ENCODE results near the gene SF1. TPM values are rescaled to one million over a fixed set of nuclear protein-coding genes. Genes with fewer than 3 reads are reported as not detected.

SF1 gene
- total and polyA plus RNA-seq, 2 donors from 2014 or later, result 87.5 to 320 TPM

- no peaks in the 10 kb centered on the region for H3K9me3 ChIP-seq (ENCODE audit: control insufficient read depth in 2 of 3, insufficient read depth in 1 of 3, low read length in 3 of 3)
- H3K36me3 ChIP-seq (ENCODE audit: control insufficient read depth in 2 of 3, insufficient read depth in 3 of 3, low read length in 3 of 3), result peaks cover 0 to 2% (median 0%) of the 10 kb centered on the region in 3 donors
- no peak overlapping the region for H3K9ac ChIP-seq (ENCODE audit: low read length in 3 of 3)
- intact Hi-C loops (cut with DNase I), result no loop called here
- H3K4me3 ChIP-seq (ENCODE audit: low read length in 3 of 3), result no peak overlapping the region
- no peak for FAIRE-seq
- TF ChIP-seq CTCF (IDR thresholded peaks at IDR 0.05; ENCODE audit: borderline replicate concordance, extremely low read depth, insufficient read depth), result no peak
- no peak overlapping the region for H3K27ac ChIP-seq (ENCODE audit: low read depth in 2 of 2, low read length in 2 of 2)
- H3K4me1 ChIP-seq (ENCODE audit: control insufficient read depth in 2 of 3, insufficient read depth in 2 of 3, low read depth in 1 of 3, low read length in 3 of 3), result no peaks in the 10 kb centered on the region
- DNase-seq, result peak in 2 of 5 donors; percentile 29 to 70
- no peaks in the 10 kb centered on the region for H3K27me3 ChIP-seq (ENCODE audit: control insufficient read depth, insufficient read depth, low read length)
Observed at GRCh38 chr11:64791781-64792291, 13.5 kb upstream of the SF1 start.

GRCh38 chr11:64790205-64791095 lies 12.1 kb upstream of the SF1 start:
- Histone ChIP-seq H3K9me3 (ENCODE audit: control insufficient read depth in 2 of 3, insufficient read depth in 1 of 3, low read length in 3 of 3) (no peaks in the 10 kb centered on the region), H3K4me1 (ENCODE audit: control insufficient read depth in 2 of 3, insufficient read depth in 2 of 3, low read depth in 1 of 3, low read length in 3 of 3) (no peaks in the 10 kb centered on the region), H3K4me3 (ENCODE audit: low read length in 3 of 3) (no peak overlapping the region), H3K36me3 (ENCODE audit: control insufficient read depth in 2 of 3, insufficient read depth in 3 of 3, low read length in 3 of 3) (peaks cover 0 to 2% (median 0%) of the 10 kb centered on the region in 3 donors), H3K9ac (ENCODE audit: low read length in 3 of 3) (no peak overlapping the region), H3K27me3 (ENCODE audit: control insufficient read depth, insufficient read depth, low read length) (no peaks in the 10 kb centered on the region), H3K27ac (ENCODE audit: low read depth in 2 of 2, low read length in 2 of 2) (no peak overlapping the region)
- FAIRE-seq (no peak), DNase-seq (peak in 2 of 5 donors; percentile 29 to 69)
- no peak for TF ChIP-seq CTCF (IDR thresholded peaks at IDR 0.05; ENCODE audit: borderline replicate concordance, extremely low read depth, insufficient read depth)
- intact Hi-C loops (cut with DNase I), result no loop called here

- H3K4me1 ChIP-seq (ENCODE audit: control insufficient read depth in 2 of 3, insufficient read depth in 2 of 3, low read depth in 1 of 3, low read length in 3 of 3), result no peaks in the 10 kb centered on the region
- no peaks in the 10 kb centered on the region for H3K27me3 ChIP-seq (ENCODE audit: control insufficient read depth, insufficient read depth, low read length)
- H3K9me3 ChIP-seq (ENCODE audit: control insufficient read depth in 2 of 3, insufficient read depth in 1 of 3, low read length in 3 of 3), result no peaks in the 10 kb centered on the region
- intact Hi-C loops (cut with DNase I), result no loop called here
- DNase-seq (peak in 2 of 5 donors; percentile 25 to 69), FAIRE-seq (no peak)
- H3K36me3 ChIP-seq (ENCODE audit: control insufficient read depth in 2 of 3, insufficient read depth in 3 of 3, low read length in 3 of 3), result peaks cover 0 to 2% (median 0%) of the 10 kb centered on the region in 3 donors
- H3K9ac ChIP-seq (ENCODE audit: low read length in 3 of 3), result no peak overlapping the region
- H3K27ac ChIP-seq (ENCODE audit: low read depth in 2 of 2, low read length in 2 of 2), result no peak overlapping the region
- no peak overlapping the region for H3K4me3 ChIP-seq (ENCODE audit: low read length in 3 of 3)
- TF ChIP-seq CTCF (IDR thresholded peaks at IDR 0.05; ENCODE audit: borderline replicate concordance, extremely low read depth, insufficient read depth), result no peak
Observed at GRCh38 chr11:64789331-64790204, 11.2 kb upstream of the SF1 start.

All from kidney (tissue), 14 donors.